ENCODE measurements around the gene TRPM3.

The TRPM3 gene

DNA sequence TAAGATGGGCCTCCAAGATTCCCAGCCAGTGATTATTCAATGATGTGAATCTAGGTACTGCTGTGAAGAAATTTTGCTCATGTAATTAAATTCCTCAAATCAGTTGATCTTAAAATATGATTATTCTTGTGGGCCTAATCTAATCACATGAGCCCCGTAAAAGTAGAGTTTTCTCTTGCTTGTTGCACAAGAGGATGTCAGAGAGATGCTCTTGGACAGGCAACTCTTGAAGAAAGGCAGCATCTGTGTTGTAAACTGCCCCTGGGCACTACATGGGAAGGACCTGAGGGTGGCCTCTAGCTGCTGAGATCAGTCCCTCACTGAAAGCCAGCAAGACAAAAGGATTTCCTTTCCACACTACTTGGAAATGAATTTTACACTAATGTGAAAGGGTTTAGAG is 132.9 kb downstream of the TRPM3 start:
- TF ChIP-seq, protein P1, sequence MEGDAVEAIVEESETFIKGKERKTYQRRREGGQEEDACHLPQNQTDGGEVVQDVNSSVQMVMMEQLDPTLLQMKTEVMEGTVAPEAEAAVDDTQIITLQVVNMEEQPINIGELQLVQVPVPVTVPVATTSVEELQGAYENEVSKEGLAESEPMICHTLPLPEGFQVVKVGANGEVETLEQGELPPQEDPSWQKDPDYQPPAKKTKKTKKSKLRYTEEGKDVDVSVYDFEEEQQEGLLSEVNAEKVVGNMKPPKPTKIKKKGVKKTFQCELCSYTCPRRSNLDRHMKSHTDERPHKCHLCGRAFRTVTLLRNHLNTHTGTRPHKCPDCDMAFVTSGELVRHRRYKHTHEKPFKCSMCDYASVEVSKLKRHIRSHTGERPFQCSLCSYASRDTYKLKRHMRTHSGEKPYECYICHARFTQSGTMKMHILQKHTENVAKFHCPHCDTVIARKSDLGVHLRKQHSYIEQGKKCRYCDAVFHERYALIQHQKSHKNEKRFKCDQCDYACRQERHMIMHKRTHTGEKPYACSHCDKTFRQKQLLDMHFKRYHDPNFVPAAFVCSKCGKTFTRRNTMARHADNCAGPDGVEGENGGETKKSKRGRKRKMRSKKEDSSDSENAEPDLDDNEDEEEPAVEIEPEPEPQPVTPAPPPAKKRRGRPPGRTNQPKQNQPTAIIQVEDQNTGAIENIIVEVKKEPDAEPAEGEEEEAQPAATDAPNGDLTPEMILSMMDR (IDR thresholded peaks at IDR 0.05; ENCODE audit: control extremely low read depth, extremely low read depth, low read depth, missing control alignments) = no peak
- DNase-seq (ENCODE audit: extremely low spot score) = no peak
- ChIA-PET CTCF (interaction anchor here (1.8 kb wide), 1 partner anchor 348 kb away, joined by 4 read pairs; no protein-coding TSS in a partner anchor), POLR2A (no interaction called here)

DNA sequence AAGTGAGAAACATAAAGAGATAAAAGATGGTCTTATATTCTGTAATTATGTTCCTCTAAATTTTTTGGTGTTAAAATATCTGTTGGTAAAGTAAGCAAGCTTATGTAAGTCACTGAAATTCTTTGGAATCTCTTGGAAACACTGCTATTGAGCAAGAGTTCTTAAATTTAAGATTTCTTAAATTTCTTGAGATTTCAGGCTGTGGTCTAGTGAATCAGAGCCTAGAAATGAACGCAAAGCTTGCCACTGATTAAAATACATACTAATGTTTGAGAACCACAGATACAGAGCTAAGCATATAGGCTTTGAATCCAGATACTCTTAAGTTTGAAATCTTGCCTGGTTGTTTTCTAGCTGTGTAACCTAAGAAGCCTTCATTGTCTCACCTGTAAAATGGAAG is 133.4 kb downstream of the TRPM3 start:
- ChIA-PET POLR2A (no interaction called here), CTCF (no interaction called here)
- TF ChIP-seq, protein P1 (IDR thresholded peaks at IDR 0.05; ENCODE audit: control extremely low read depth, extremely low read depth, low read depth, missing control alignments) = no peak
- DNase-seq (ENCODE audit: extremely low spot score) = no peak

DNA sequence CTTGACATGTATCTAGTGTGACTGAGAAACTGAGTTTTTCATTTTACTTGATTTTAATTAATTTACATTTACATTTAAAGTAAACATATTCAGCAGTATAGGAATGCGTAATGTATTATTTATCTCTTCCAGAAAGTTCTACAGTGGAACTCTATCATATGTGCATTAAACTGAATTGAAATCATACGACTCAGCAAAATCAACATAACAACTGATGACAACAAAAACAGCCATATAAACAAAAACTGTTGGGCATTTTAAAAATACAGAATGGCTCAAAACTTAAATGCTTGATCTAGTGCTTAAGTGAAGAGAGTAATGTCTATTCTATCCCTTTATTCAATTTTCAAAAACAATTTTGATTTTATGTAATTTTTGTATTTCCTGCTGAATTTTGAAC is 134.4 kb downstream of the TRPM3 start:
- ChIA-PET CTCF (no interaction called here), POLR2A (no interaction called here)
- no peak for DNase-seq (ENCODE audit: extremely low spot score)
- TF ChIP-seq, protein P1 (IDR thresholded peaks at IDR 0.05; ENCODE audit: control extremely low read depth, extremely low read depth, low read depth, missing control alignments) = no peak

DNA sequence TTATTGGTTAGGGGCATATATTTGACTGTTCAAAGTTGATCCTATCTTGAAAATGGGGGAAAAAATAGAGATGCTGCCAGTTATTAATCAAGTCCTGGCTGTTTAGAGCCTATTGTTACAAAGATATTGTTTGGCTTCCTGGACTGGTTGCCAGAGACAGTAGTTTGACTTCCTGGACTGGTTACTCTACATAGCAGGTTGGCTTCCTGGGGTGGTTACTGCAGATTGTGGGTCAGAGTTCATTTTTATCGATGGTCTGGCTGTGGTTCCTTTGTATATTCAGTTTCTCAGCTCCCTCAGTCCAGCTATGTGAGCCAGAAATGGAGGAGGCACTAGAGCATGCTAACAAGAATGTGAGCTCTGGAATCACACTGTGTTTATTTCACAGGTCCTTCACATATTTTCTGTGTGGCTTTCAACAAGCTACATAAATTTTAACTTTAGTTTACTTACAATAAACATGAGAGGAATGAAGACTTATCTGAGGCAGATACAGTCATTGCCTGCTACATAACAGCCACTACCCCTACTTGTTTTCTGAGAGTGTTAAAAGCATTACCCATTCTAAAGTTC is 137.6 kb downstream of the TRPM3 start:
- no peak for DNase-seq (ENCODE audit: extremely low spot score)
- TF ChIP-seq, protein P1 (IDR thresholded peaks at IDR 0.05; ENCODE audit: control extremely low read depth, extremely low read depth, low read depth, missing control alignments) = no peak
- ChIA-PET POLR2A (no interaction called here), CTCF (interaction anchor here (1.2 to 1.4 kb wide), 3 partner anchors 9 to 33 kb away, joined by 3 to 7 read pairs (median 4); no protein-coding TSS in a partner anchor)

DNA sequence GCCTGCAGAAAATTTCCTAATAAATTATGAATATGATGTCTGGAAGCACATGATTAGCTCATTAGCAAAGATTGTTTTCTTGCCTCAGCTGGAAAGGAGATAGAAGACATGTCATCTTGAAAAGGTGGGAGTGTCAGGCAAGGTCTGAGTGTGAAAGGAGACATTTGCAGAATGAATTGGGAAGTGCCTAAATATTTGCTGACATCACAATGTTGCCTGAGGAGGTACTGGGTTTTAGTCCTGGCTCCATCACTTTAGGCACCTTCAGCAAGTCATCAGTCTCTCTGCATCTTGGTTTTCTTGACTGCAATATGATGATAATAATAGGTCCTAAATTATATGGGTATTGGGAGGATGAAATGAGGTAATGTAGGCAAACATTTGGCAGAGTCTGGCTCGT is 140.1 kb downstream of the TRPM3 start:
- ChIA-PET CTCF (interaction anchor here (0.8 to 1.5 kb wide), 5 partner anchors 11 to 341 kb away, joined by 3 read pairs; no protein-coding TSS in a partner anchor), POLR2A (no interaction called here)
- no peak for DNase-seq (ENCODE audit: extremely low spot score)
- TF ChIP-seq, protein P1 (IDR thresholded peaks at IDR 0.05; ENCODE audit: control extremely low read depth, extremely low read depth, low read depth, missing control alignments) = no peak

DNA sequence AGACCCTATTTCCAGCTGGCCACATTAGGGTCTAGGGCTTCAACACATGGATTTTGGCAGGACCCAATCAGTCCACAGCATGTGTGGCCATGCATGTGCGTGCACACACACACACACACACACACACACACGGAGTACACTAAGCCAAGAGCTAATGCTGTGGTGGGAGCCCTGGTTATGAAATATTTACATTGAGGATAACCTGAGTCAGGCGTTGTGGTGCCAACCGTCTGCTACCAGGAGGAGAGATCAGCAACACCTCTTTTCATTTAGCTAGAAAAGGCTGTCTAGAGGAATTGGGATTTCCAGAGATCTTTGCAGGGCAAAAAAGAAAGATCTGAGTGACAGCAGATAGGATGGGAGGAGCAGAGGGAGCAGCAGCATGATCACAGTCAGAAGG is 141.5 kb downstream of the TRPM3 start:
- DNase-seq (ENCODE audit: extremely low spot score) = no peak
- TF ChIP-seq, protein P1 (IDR thresholded peaks at IDR 0.05; ENCODE audit: control extremely low read depth, extremely low read depth, low read depth, missing control alignments) = no peak
- ChIA-PET CTCF (interaction anchor here (1.3 kb wide), 1 partner anchor 340 kb away, joined by 3 read pairs; no protein-coding TSS in a partner anchor), POLR2A (no interaction called here)
